Left lung (tissue), 14 donors: ENCODE data around the gene TMEM182. TPM values are rescaled to one million over a fixed set of nuclear protein-coding genes. Genes with fewer than 3 reads are reported as not detected.

Source experiments
- ATAC-seq: fragments of 200-7000 bp; cut with Tn5 transposase; one replicate; pipeline ENCODE4 v1.9.1; 2020; ENCODE audit warnings: moderate library complexity
- DNase-seq, 4 donors: peaks; one replicate each; pipeline ENCODE4 v3.0.0-alpha.2; 2013 to 2020
- H3K27ac ChIP-seq, 2 donors: fragments of 200-600 bp; sonication (generic) in 1 of 2; one replicate each; pipeline versions ENCODE4 v1.5.0 to v1.8.0; 2020 to 2021
- H3K27me3 ChIP-seq, 2 donors: fragments of 200-600 bp; sonication (generic) in 1 of 2; one replicate each; pipeline versions ENCODE4 v1.5.0 to v1.8.0; 2020 to 2021
- H3K36me3 ChIP-seq, 2 donors: fragments of 200-600 bp; sonication (generic) in 1 of 2; one replicate each; pipeline versions ENCODE4 v1.5.0 to v1.8.0; 2020 to 2021
- H3K4me1 ChIP-seq, 2 donors: fragments of 200-600 bp; one replicate each; pipeline ENCODE4 v1.8.0; 2021
- H3K4me3 ChIP-seq, 2 donors: fragments of 200-600 bp; sonication (generic) in 1 of 2; one replicate each; pipeline versions ENCODE4 v1.5.0 to v1.8.0; 2020 to 2021; ENCODE audit warnings: mild to moderate bottlenecking in 1 of 2
- H3K9me3 ChIP-seq, 2 donors: fragments of 200-600 bp; sonication (generic) in 1 of 2; one replicate each; pipeline versions ENCODE4 v1.5.0 to v1.8.0; 2020 to 2021
- CTCF ChIP-seq, 2 donors: fragments of 200-600 bp; sonication (generic) in 1 of 2; IDR thresholded peaks; one replicate each; pipeline versions ENCODE4 v1.5.0 to v1.8.0; 2021; ENCODE audit warnings: antibody characterized with exemption in 2 of 2
- intact Hi-C, 2 donors: fragments of 100-400 bp; cut with DNase I; formaldehyde crosslinking; loops; one replicate each; pipeline versions ENCODE4 v1.11.2 to v1.14.2; 2022
- long read RNA-seq, 12 donors: library from polyadenylated mRNA in 2 of 12; unstranded in 2 of 12; transcript quantifications; one replicate each; pipeline ENCODE4 v2.0.0 and lab custom pipeline, GENCODE V29; 2019 to 2026
- polyA plus RNA-seq, 6 donors: library from polyadenylated mRNA; unstranded; fragments of 120-200 nt; gene quantifications; one replicate each; pipeline ENCODE4 v1.2.1, GENCODE V29; 2013; ENCODE audit not compliant: insufficient read length in 6 of 6
- total RNA-seq, 2 donors: library from RNA; stranded (reverse); fragmentation: NEBNext Ultra II Directional; extraction: Animal tissue kit (Norgen Biotek cat#: 25700); gene quantifications; one replicate each; pipeline ENCODE4 v1.2.1, GENCODE V29; 2021
- donor health status: DM: no; HTN: yes; CAD: no.
- donor health status: DM: no; HTN: no; CAD: no.

TMEM182 gene
- 1 to 10 TPM; 3.4 to 5.9 TPM for total RNA-seq
- 10 to 100 TPM in 1 of 6 donors, 1 to 10 TPM in 5; 7.1 to 10.9 (median 9.1) TPM for polyA plus RNA-seq
- long read RNA-seq, donor 1, transcript TMEM182-202 (5 exons, 3,112 nt) = major isoform, 10 of 16 reads
- long read RNA-seq, donor 1, partial matches to known transcripts = 0 of 16 reads
- long read RNA-seq, donor 1, other reads (novel, unspliced or antisense) = 0 of 16 reads
- long read RNA-seq, donor 2, transcript TMEM182-202 (5 exons, 3,112 nt) = major isoform, 5 of 6 reads
- long read RNA-seq, donor 2, partial matches to known transcripts = 0 of 6 reads
- long read RNA-seq, donor 2, other reads (novel, unspliced or antisense) = 0 of 6 reads
- long read RNA-seq, donor 3, partial matches to known transcripts = 0 of 1 reads
- long read RNA-seq, donor 3, other reads (novel, unspliced or antisense) = 0 of 1 reads
- long read RNA-seq, donor 4, partial matches to known transcripts = 0 of 3 reads
- long read RNA-seq, donor 4, other reads (novel, unspliced or antisense) = 1 of 3 reads
- long read RNA-seq, donor 5, transcript TMEM182-202 (5 exons, 3,112 nt) = major isoform, 6 of 8 reads
- long read RNA-seq, donor 5, partial matches to known transcripts = 0 of 8 reads
- long read RNA-seq, donor 5, other reads (novel, unspliced or antisense) = 0 of 8 reads
- long read RNA-seq, donor 6 = 0 reads
- long read RNA-seq, donor 7, partial matches to known transcripts = 0 of 4 reads
- long read RNA-seq, donor 7, other reads (novel, unspliced or antisense) = 0 of 4 reads
- long read RNA-seq, donor 8, partial matches to known transcripts = 0 of 6 reads
- long read RNA-seq, donor 8, other reads (novel, unspliced or antisense) = 0 of 6 reads
- long read RNA-seq, donor 9, partial matches to known transcripts = 0 of 2 reads
- long read RNA-seq, donor 9, other reads (novel, unspliced or antisense) = 0 of 2 reads
- long read RNA-seq, donor 10, partial matches to known transcripts = 1 of 3 reads
- long read RNA-seq, donor 10, other reads (novel, unspliced or antisense) = 1 of 3 reads
- long read RNA-seq, donor 11, partial matches to known transcripts = 0 of 5 reads
- long read RNA-seq, donor 11, other reads (novel, unspliced or antisense) = 0 of 5 reads
- long read RNA-seq, donor 12, partial matches to known transcripts = 0 of 9 reads
- long read RNA-seq, donor 12, other reads (novel, unspliced or antisense) = 0 of 9 reads

- Histone ChIP-seq H3K4me3 (no peak within 1 kb of the TSS), H3K36me3 (no peaks in the 10 kb centered on the region), H3K27me3 (no peaks in the 10 kb centered on the region), H3K27ac (no peak within 1 kb of the TSS), H3K4me1 (no peaks in the 10 kb centered on the region), H3K9me3 (no peaks in the 10 kb centered on the region)
- TF ChIP-seq CTCF (IDR thresholded peaks at IDR 0.05) = no peak
- intact Hi-C loops = no loop called here
- DNase-seq = no peak
- no peak for ATAC-seq
Measured at GRCh38 chr2:102761763-102762162, at the start of gene TMEM182. Gene TMEM182 (plus strand): TSS chr2:102762031. CDS start chr2:102762218, 187 bp downstream.

GRCh38 chr2:102717308-102718018, 44.4 kb upstream of the TMEM182 start:
- intact Hi-C loops = no loop called here
- Histone ChIP-seq H3K27ac (no peak overlapping the region), H3K36me3 (peaks cover 0 to 50% of the 10 kb centered on the region in 2 donors), H3K27me3 (no peaks in the 10 kb centered on the region), H3K4me3 (no peak overlapping the region), H3K9me3 (no peaks in the 10 kb centered on the region), H3K4me1 (no peaks in the 10 kb centered on the region)
- DNase-seq = no peak
- TF ChIP-seq CTCF (IDR thresholded peaks at IDR 0.05) = no peak
- no peak for ATAC-seq

- no peak for TF ChIP-seq CTCF (IDR thresholded peaks at IDR 0.05)
- intact Hi-C loops = no loop called here
- ATAC-seq = no peak
- H3K4me3 ChIP-seq = no peak overlapping the region
- DNase-seq = peak in 1 of 4 donors; percentile 77
- no peak overlapping the region for H3K27ac ChIP-seq
- peaks cover 0 to 62% of the 10 kb centered on the region in 2 donors for H3K36me3 ChIP-seq
- no peaks in the 10 kb centered on the region for H3K4me1 ChIP-seq
- no peaks in the 10 kb centered on the region for H3K9me3 ChIP-seq
- no peaks in the 10 kb centered on the region for H3K27me3 ChIP-seq
Measured at GRCh38 chr2:102718387-102719316, 43.2 kb upstream of the TMEM182 start.

- intact Hi-C loops = no loop called here
- no peaks in the 10 kb centered on the region for H3K9me3 ChIP-seq
- DNase-seq (no peak), ATAC-seq (no peak)
- no peaks in the 10 kb centered on the region for H3K27me3 ChIP-seq
- peaks cover 0 to 71% of the 10 kb centered on the region in 2 donors for H3K36me3 ChIP-seq
- no peak overlapping the region for H3K27ac ChIP-seq
- no peak for TF ChIP-seq CTCF (IDR thresholded peaks at IDR 0.05)
- no peaks in the 10 kb centered on the region for H3K4me1 ChIP-seq
- no peak overlapping the region for H3K4me3 ChIP-seq
Measured at GRCh38 chr2:102724016-102724490, 37.8 kb upstream of the TMEM182 start.
